Endothelial cell of hepatic sinusoid (primary cell): ENCODE measurements around the gene GRIK1.

Experiments used
- in situ Hi-C: cut with HindIII; loops from 2 replicates; pipeline ENCODE4 v1.10.0; 2017; ENCODE audit warnings: low sequenced_read_pairs

Gene GRIK1

GRCh38 chr21:29832217-29832616 is 107.6 kb downstream of the GRIK1 start:
- in situ Hi-C loops: no loop called here

- in situ Hi-C loops: no loop called here
Measured at GRCh38 chr21:29829564-29830275, 110.1 kb downstream of the GRIK1 start.

GRCh38 chr21:29827647-29828046 is 112.1 kb downstream of the GRIK1 start:
- in situ Hi-C loops: no loop called here

- in situ Hi-C loops: no loop called here
Measured at GRCh38 chr21:29827236-29827635, 112.6 kb downstream of the GRIK1 start.

GRCh38 chr21:29826386-29826785 is 113.4 kb downstream of the GRIK1 start:
- in situ Hi-C loops: no loop called here

GRCh38 chr21:29825936-29826335 is 113.9 kb downstream of the GRIK1 start:
- in situ Hi-C loops: no loop called here

GRCh38 chr21:29825345-29825744 is 114.5 kb downstream of the GRIK1 start:
- in situ Hi-C loops: no loop called here

- in situ Hi-C loops: no loop called here
Measured at GRCh38 chr21:29822064-29822463, 117.7 kb downstream of the GRIK1 start.

- in situ Hi-C loops: no loop called here
Measured at GRCh38 chr21:29821230-29821629, 118.6 kb downstream of the GRIK1 start.

- in situ Hi-C loops: no loop called here
Measured at GRCh38 chr21:29819675-29820326, 120.0 kb downstream of the GRIK1 start.

GRCh38 chr21:29818383-29818921 is 121.3 kb downstream of the GRIK1 start:
- in situ Hi-C loops: no loop called here

- in situ Hi-C loops: no loop called here
Measured at GRCh38 chr21:29817450-29817849, 122.3 kb downstream of the GRIK1 start.

GRCh38 chr21:29812947-29813346 is 126.8 kb downstream of the GRIK1 start:
- in situ Hi-C loops: no loop called here

GRCh38 chr21:29810871-29811270 is 128.9 kb downstream of the GRIK1 start:
- in situ Hi-C loops: no loop called here

GRCh38 chr21:29808153-29808552 is 131.6 kb downstream of the GRIK1 start:
- in situ Hi-C loops: no loop called here

GRCh38 chr21:29805105-29805504 is 134.7 kb downstream of the GRIK1 start:
- in situ Hi-C loops: no loop called here

GRCh38 chr21:29803191-29803590 is 136.6 kb downstream of the GRIK1 start:
- in situ Hi-C loops: no loop called here

- in situ Hi-C loops: no loop called here
Measured at GRCh38 chr21:29801122-29801521, 138.7 kb downstream of the GRIK1 start.

GRCh38 chr21:29800056-29800455 is 139.7 kb downstream of the GRIK1 start:
- in situ Hi-C loops: no loop called here

- in situ Hi-C loops: no loop called here
Measured at GRCh38 chr21:29798840-29799239, 141.0 kb downstream of the GRIK1 start.

- in situ Hi-C loops: no loop called here
Measured at GRCh38 chr21:29797155-29797554, 142.6 kb downstream of the GRIK1 start.

- in situ Hi-C loops: no loop called here
Measured at GRCh38 chr21:29793712-29794111, 146.1 kb downstream of the GRIK1 start.
